NT2/D1 (cell line): Measurements from ENCODE around the gene MUC5AC.

Experiments
- SUZ12 ChIP-seq: IDR thresholded peaks from 2 replicates; pipeline ENCODE4 v1.6.1; 2011; ENCODE audit not compliant: insufficient read length, insufficient read depth; ENCODE audit errors: extremely low read depth
- YY1 ChIP-seq: IDR thresholded peaks from 2 replicates; pipeline ENCODE4 v1.6.1; 2011; ENCODE audit not compliant: insufficient read length, insufficient read depth
- ZNF274 ChIP-seq: IDR thresholded peaks from 2 replicates; pipeline ENCODE4 v1.6.1; 2011; ENCODE audit warnings: mild to moderate bottlenecking, low read depth, low read length

GRCh38 chr11:1153951-1154493 lies 3.7 kb upstream of the MUC5AC start:
- TF ChIP-seq SUZ12, result no peak
- no peak for TF ChIP-seq ZNF274
- TF ChIP-seq YY1, result no peak
